ENCODE measurements around the gene CCNY.

The CCNY gene

DNA sequence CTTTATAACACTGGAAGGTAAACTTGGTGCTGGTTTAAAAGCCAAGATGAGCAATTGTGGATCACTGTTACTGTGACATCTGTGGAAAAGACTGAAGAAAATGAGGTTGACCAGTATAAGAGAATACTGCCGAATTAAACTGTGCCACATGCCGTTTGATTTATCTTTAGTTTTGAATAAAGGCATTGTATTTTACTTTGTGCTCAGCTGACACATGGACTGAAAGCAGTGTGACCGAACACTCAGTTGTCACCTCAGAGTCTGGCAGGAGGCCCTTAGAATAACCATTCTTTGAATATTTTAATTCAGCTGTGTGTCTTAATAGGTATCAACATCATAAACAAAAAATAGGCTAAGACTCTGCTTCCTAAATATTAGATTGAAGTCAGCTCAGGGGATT is 135.1 kb downstream of the CCNY start:
- no peaks in the 10 kb centered on the region for H3K27me3 ChIP-seq (ENCODE audit: low read depth, low read length)
- no peak overlapping the region for H3K4me3 ChIP-seq (ENCODE audit: low read length)
- no peaks in the 10 kb centered on the region for H3K36me3 ChIP-seq (replicated peaks; ENCODE audit: low read depth, low read length)
- no peak overlapping the region for H2AFZ ChIP-seq (ENCODE audit: low read depth, low read length)
- H3K4me2 ChIP-seq (ENCODE audit: low read length): no peak overlapping the region
- no peaks in the 10 kb centered on the region; the same call in none of the 2 replicates for H3K79me2 ChIP-seq (ENCODE audit: low read length)
- no peak overlapping the region for H3K27ac ChIP-seq (ENCODE audit: low read length)
- no peaks in the 10 kb centered on the region for H3K9me3 ChIP-seq (ENCODE audit: insufficient read depth, low read length)
- H3K4me1 ChIP-seq (ENCODE audit: low read length): no peaks in the 10 kb centered on the region
- peaks cover 11% of the 10 kb centered on the region; the same call in 1 of the 2 replicates for H4K20me1 ChIP-seq (ENCODE audit: insufficient read depth, low read length)
- TF ChIP-seq, protein P1, sequence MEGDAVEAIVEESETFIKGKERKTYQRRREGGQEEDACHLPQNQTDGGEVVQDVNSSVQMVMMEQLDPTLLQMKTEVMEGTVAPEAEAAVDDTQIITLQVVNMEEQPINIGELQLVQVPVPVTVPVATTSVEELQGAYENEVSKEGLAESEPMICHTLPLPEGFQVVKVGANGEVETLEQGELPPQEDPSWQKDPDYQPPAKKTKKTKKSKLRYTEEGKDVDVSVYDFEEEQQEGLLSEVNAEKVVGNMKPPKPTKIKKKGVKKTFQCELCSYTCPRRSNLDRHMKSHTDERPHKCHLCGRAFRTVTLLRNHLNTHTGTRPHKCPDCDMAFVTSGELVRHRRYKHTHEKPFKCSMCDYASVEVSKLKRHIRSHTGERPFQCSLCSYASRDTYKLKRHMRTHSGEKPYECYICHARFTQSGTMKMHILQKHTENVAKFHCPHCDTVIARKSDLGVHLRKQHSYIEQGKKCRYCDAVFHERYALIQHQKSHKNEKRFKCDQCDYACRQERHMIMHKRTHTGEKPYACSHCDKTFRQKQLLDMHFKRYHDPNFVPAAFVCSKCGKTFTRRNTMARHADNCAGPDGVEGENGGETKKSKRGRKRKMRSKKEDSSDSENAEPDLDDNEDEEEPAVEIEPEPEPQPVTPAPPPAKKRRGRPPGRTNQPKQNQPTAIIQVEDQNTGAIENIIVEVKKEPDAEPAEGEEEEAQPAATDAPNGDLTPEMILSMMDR (IDR thresholded peaks at IDR 0.05; ENCODE audit: low read depth, low read length): no peak
- no peak for TF ChIP-seq EZH2phosphoT487 (IDR thresholded peaks at IDR 0.05; ENCODE audit: low read depth)
- H3K9ac ChIP-seq (ENCODE audit: low read length): no peak overlapping the region

DNA sequence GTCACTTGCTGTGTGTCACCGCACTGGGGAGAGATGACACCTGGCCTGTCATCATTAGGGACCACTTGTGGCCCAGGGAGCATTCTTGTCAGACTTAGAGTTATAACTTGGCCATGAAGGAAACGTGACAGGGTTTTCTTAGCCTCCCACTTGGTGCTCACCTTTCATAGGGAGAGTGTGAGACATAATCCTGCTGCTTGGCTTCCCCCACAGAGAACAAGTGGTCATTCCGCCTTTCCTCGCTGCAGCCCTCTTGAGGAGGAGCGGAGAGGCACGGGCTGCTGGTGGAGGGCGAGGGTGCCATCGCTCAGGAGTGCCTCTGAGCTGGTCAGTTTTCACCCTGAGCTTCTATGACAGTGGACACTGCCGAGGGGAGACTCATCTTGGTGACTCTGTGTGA is 143.8 kb downstream of the CCNY start:
- Histone ChIP-seq H3K9me3 (ENCODE audit: insufficient read depth, low read length) (no peaks in the 10 kb centered on the region), H3K36me3 (replicated peaks; ENCODE audit: low read depth, low read length) (no peaks in the 10 kb centered on the region), H2AFZ (ENCODE audit: low read depth, low read length) (no peak overlapping the region), H3K9ac (ENCODE audit: low read length) (no peak overlapping the region), H3K4me1 (ENCODE audit: low read length) (no peaks in the 10 kb centered on the region), H3K27ac (ENCODE audit: low read length) (no peak overlapping the region), H3K4me2 (ENCODE audit: low read length) (no peak overlapping the region), H3K27me3 (ENCODE audit: low read depth, low read length) (no peaks in the 10 kb centered on the region), H3K4me3 (ENCODE audit: low read length) (no peak overlapping the region), H4K20me1 (ENCODE audit: insufficient read depth, low read length) (no peaks in the 10 kb centered on the region), H3K79me2 (ENCODE audit: low read length) (no peaks in the 10 kb centered on the region)
- TF ChIP-seq, protein P1 (IDR thresholded peaks at IDR 0.05; ENCODE audit: low read depth, low read length): no peak
- no peak for TF ChIP-seq EZH2phosphoT487 (IDR thresholded peaks at IDR 0.05; ENCODE audit: low read depth)

DNA sequence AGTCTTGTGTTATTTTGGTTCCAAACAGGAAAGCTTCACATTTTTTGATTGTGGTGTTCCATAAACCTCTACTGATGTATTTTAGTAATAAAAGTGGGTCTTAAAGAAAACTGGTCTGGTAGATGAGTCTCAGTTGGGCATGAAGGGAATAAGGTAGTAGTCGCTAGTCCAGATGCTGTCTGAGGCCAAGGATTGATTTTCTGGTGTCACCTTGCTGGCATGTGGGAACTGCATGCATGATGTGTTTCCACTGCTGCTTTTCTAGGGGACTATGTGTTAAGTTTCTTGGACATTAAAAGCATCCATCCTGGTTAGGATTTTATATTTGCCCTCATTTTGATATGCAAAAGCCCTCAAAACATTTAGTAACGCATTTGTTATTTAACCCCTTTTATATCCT is 145.1 kb downstream of the CCNY start:
- H3K9ac ChIP-seq (ENCODE audit: low read length): no peak overlapping the region
- H3K27ac ChIP-seq (ENCODE audit: low read length): no peak overlapping the region
- H3K9me3 ChIP-seq (ENCODE audit: insufficient read depth, low read length): no peaks in the 10 kb centered on the region
- H3K79me2 ChIP-seq (ENCODE audit: low read length): no peaks in the 10 kb centered on the region
- no peaks in the 10 kb centered on the region for H3K27me3 ChIP-seq (ENCODE audit: low read depth, low read length)
- H2AFZ ChIP-seq (ENCODE audit: low read depth, low read length): no peak overlapping the region
- TF ChIP-seq, protein P1 (IDR thresholded peaks at IDR 0.05; ENCODE audit: low read depth, low read length): no peak
- no peak for TF ChIP-seq EZH2phosphoT487 (IDR thresholded peaks at IDR 0.05; ENCODE audit: low read depth)
- no peak overlapping the region for H3K4me3 ChIP-seq (ENCODE audit: low read length)
- no peak overlapping the region for H3K4me2 ChIP-seq (ENCODE audit: low read length)
- no peaks in the 10 kb centered on the region for H4K20me1 ChIP-seq (ENCODE audit: insufficient read depth, low read length)
- H3K36me3 ChIP-seq (replicated peaks; ENCODE audit: low read depth, low read length): no peaks in the 10 kb centered on the region
- no peaks in the 10 kb centered on the region for H3K4me1 ChIP-seq (ENCODE audit: low read length)

DNA sequence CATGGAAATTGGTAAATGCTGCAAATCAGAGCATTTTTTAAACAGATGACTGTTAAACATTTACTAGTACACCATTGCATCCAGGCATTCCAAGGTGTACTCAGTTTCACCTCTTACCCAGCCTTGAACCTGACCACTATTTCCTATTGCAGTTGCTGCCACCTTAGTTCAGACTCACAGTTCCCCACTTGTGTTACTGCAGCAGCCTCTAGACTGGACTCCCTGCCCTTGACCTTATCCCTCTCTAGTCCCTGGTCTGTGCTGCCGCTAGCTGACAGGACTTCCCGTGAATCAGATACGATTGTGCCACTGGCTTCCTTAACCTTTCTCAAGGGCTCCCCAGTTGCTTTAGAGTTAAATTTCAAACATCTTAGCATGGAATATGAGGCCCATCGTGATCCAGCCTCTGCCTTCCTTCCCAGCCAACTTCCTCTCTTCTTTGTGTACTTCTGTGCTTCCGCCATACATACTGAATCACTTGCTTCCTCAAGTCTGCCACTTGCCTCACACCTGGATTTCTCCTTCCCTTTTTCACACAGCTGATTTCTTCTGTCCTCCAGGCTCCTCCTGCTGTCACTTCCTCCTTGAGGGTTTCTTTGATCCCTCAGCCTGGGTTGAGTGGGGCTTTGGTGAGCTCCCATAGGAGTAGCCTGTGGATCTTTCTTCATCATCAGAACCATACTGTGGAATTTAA is 150.1 kb downstream of the CCNY start:
- Histone ChIP-seq H3K79me2 (ENCODE audit: low read length) (no peaks in the 10 kb centered on the region), H3K27me3 (ENCODE audit: low read depth, low read length) (no peaks in the 10 kb centered on the region), H2AFZ (ENCODE audit: low read depth, low read length) (no peak overlapping the region), H4K20me1 (ENCODE audit: insufficient read depth, low read length) (no peaks in the 10 kb centered on the region), H3K27ac (ENCODE audit: low read length) (no peak overlapping the region), H3K4me2 (ENCODE audit: low read length) (no peak overlapping the region), H3K4me1 (ENCODE audit: low read length) (no peaks in the 10 kb centered on the region), H3K4me3 (ENCODE audit: low read length) (no peak overlapping the region), H3K9me3 (ENCODE audit: insufficient read depth, low read length) (no peaks in the 10 kb centered on the region), H3K36me3 (replicated peaks; ENCODE audit: low read depth, low read length) (no peaks in the 10 kb centered on the region), H3K9ac (ENCODE audit: low read length) (no peak overlapping the region)
- TF ChIP-seq EZH2phosphoT487 (IDR thresholded peaks at IDR 0.05; ENCODE audit: low read depth): no peak
- TF ChIP-seq, protein P1 (IDR thresholded peaks at IDR 0.05; ENCODE audit: low read depth, low read length): no peak

Data from OCI-LY3 (cell line).